HG02973 (cell line): ENCODE results near the gene KRT31.
"Not testable (repeated sequence)": the region's sequence is repeated elsewhere in the genome, so short reads cannot be mapped to it uniquely, and the experiment has no call there.

ENCODE experiments used
- ATAC-seq: cut with Tn5 transposase; IDR thresholded peaks from one replicate; pipeline ENCODE4 v1.9.1; 2021; ENCODE audit warnings: moderate library complexity; ENCODE audit not compliant: unreplicated experiment

KRT31 gene

GRCh38 chr17:41396996-41397660 lies at the start of gene KRT31:
Gene KRT31 (minus strand): TSS chr17:41397608. CDS start chr17:41397539, 69 bp downstream.
- no peak for ATAC-seq

- no peak for ATAC-seq
Observed at GRCh38 chr17:41446806-41447205, 49.4 kb upstream of the KRT31 start.

- no peak for ATAC-seq
Observed at GRCh38 chr17:41444640-41445039, 47.2 kb upstream of the KRT31 start.

- no peak for ATAC-seq
Observed at GRCh38 chr17:41444186-41444585, 46.8 kb upstream of the KRT31 start.

- ATAC-seq: no peak
Observed at GRCh38 chr17:41442739-41443138, 45.3 kb upstream of the KRT31 start.

GRCh38 chr17:41440531-41441033 lies 43.2 kb upstream of the KRT31 start, which contains the start of gene KRT38:
Gene KRT38 (minus strand): TSS chr17:41440983. CDS start chr17:41440921, 62 bp downstream.
- no peak for ATAC-seq

GRCh38 chr17:41439375-41439774 lies 42.0 kb upstream of the KRT31 start:
- ATAC-seq: no peak

- no peak for ATAC-seq
Observed at GRCh38 chr17:41437769-41438168, 40.4 kb upstream of the KRT31 start.

GRCh38 chr17:41437254-41437653 lies 39.8 kb upstream of the KRT31 start:
- ATAC-seq: no peak

- ATAC-seq: no peak
Observed at GRCh38 chr17:41434415-41434814, 37.0 kb upstream of the KRT31 start.

GRCh38 chr17:41434005-41434404 lies 36.6 kb upstream of the KRT31 start:
- ATAC-seq: no peak

- no peak for ATAC-seq
Observed at GRCh38 chr17:41433586-41433985, 36.2 kb upstream of the KRT31 start.

GRCh38 chr17:41430376-41430775 lies 33.0 kb upstream of the KRT31 start:
- ATAC-seq: not testable (repeated sequence)

GRCh38 chr17:41429667-41430066 lies 32.3 kb upstream of the KRT31 start:
- no peak for ATAC-seq

- no peak for ATAC-seq
Observed at GRCh38 chr17:41428591-41429291, 31.3 kb upstream of the KRT31 start.

GRCh38 chr17:41424111-41424635 lies 26.8 kb upstream of the KRT31 start, which contains the start of gene KRT37:
Gene KRT37 (minus strand): TSS chr17:41424585. CDS start chr17:41424523, 62 bp downstream.
- ATAC-seq: no peak

- not testable (repeated sequence) for ATAC-seq
Observed at GRCh38 chr17:41422586-41422985, 25.2 kb upstream of the KRT31 start.

GRCh38 chr17:41421617-41422016 lies 24.2 kb upstream of the KRT31 start:
- ATAC-seq: no peak

GRCh38 chr17:41421116-41421515 lies 23.7 kb upstream of the KRT31 start:
- no peak for ATAC-seq

GRCh38 chr17:41420134-41420533 lies 22.7 kb upstream of the KRT31 start:
- ATAC-seq: no peak

- no peak for ATAC-seq
Observed at GRCh38 chr17:41419716-41420115, 22.3 kb upstream of the KRT31 start.
